Gastroesophageal sphincter (tissue), 4 donors: ENCODE results near the gene VWA3B. TPM values are rescaled to one million over a fixed set of nuclear protein-coding genes. Genes with fewer than 3 reads are reported as not detected.

Experiments used
- ATAC-seq: fragments of 150-250 bp; one replicate; pipeline ENCODE4 v1.9.1; 2016; ENCODE audit warnings: mild to moderate bottlenecking, moderate library complexity
- H3K27ac ChIP-seq, 4 donors: fragments of 200-600 bp; sonication (generic) in 3 of 4; 1 replicate in 3 of 4; 2 replicates in 1 of 4; pipeline ENCODE4 v1.5.1; 2016 to 2019
- H3K27me3 ChIP-seq: fragments of 200-600 bp; sonication (generic); one replicate; pipeline ENCODE4 v1.5.1; 2019
- H3K36me3 ChIP-seq, 2 donors: fragments of 200-600 bp; sonication (generic); one replicate each; pipeline ENCODE4 v1.5.1; 2019; ENCODE audit warnings: control low read depth in 1 of 2
- H3K4me1 ChIP-seq, 3 donors: fragments of 200-600 bp; sonication (generic); 1 replicate in 2 of 3; 2 replicates in 1 of 3; pipeline ENCODE4 v1.5.1; 2016 to 2019; ENCODE audit warnings: control low read depth in 2 of 3
- H3K4me3 ChIP-seq, 2 donors: fragments of 200-600 bp; sonication (generic); one replicate each; pipeline ENCODE4 v1.5.1; 2019; ENCODE audit warnings: mild to moderate bottlenecking in 1 of 2, moderate library complexity in 1 of 2
- H3K9me3 ChIP-seq, 3 donors: fragments of 200-600 bp; sonication (generic); one replicate each; pipeline ENCODE4 v1.5.1; 2017 to 2019; ENCODE audit warnings: control low read depth in 2 of 3
- EP300 ChIP-seq: sonication (generic); formaldehyde crosslinking; IDR thresholded peaks from one replicate; pipeline ENCODE4 v1.6.1; 2017; ENCODE audit warnings: antibody characterized with exemption, mild to moderate bottlenecking
- POLR2A ChIP-seq, 2 donors: fragments of 450-650 bp; IDR thresholded peaks; one replicate each; pipeline ENCODE4 v1.6.1; 2017; ENCODE audit warnings: antibody characterized with exemption in 2 of 2, mild to moderate bottlenecking in 2 of 2, moderate library complexity in 1 of 2
- POLR2AphosphoS5 ChIP-seq: sonication (generic); formaldehyde crosslinking; IDR thresholded peaks from one replicate; pipeline ENCODE4 v1.6.1; 2017; ENCODE audit warnings: antibody characterized with exemption
- WGBS, 2 donors: methylation state at CpG; one replicate each; pipeline ENCODE4 v1.1.5; 2018; ENCODE audit warnings: low coverage in 1 of 2; 5-methylcytosine and 5-hydroxymethylcytosine counted together
- total RNA-seq, 4 donors: library from RNA; depleted of rRNA; stranded (reverse); fragments of >200 nt; gene quantifications; one replicate each; pipeline ENCODE4 v1.1.0, GENCODE V29; 2016
- TF ChIP-seq, protein P1 (sequence below), 4 experiments: fragments of 200-600 bp in 2 of 4; fragments of 450-650 bp in 2 of 4; sonication (generic) in 1 of 4; IDR thresholded peaks; one replicate each; pipeline ENCODE4 v1.5.1; 2017 to 2019; ENCODE audit warnings: antibody characterized with exemption in 4 of 4, mild to moderate bottlenecking in 2 of 4, moderate library complexity in 2 of 4

VWA3B gene
- total RNA-seq, 4 donors from 2014 or later = not detected

DNA sequence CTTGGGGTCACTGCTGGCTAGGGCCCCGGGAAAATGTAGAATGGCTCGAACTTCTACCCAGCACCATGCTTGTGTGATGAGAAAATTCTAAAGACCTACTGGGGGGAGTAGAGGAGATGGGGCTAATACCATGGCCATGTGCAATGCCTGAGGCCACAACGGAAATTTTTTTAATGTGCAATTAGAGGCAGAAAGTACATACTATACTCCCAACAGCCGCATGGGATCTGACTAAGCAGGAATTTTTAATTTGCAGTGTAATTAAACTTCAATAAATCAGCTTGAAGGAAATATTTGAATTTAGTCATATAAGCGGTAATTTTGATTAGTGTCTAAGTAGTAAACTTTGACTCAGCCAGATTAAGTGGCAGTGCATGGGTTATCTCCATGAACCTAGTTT lies 206.1 kb downstream of the VWA3B start:
- no peak overlapping the region for H3K27ac ChIP-seq
- H3K36me3 ChIP-seq = no peaks in the 10 kb centered on the region
- H3K9me3 ChIP-seq = no peaks in the 10 kb centered on the region
- TF ChIP-seq POLR2A (IDR thresholded peaks at IDR 0.05) = no peak
- no peak for TF ChIP-seq POLR2AphosphoS5
- TF ChIP-seq, protein P1, sequence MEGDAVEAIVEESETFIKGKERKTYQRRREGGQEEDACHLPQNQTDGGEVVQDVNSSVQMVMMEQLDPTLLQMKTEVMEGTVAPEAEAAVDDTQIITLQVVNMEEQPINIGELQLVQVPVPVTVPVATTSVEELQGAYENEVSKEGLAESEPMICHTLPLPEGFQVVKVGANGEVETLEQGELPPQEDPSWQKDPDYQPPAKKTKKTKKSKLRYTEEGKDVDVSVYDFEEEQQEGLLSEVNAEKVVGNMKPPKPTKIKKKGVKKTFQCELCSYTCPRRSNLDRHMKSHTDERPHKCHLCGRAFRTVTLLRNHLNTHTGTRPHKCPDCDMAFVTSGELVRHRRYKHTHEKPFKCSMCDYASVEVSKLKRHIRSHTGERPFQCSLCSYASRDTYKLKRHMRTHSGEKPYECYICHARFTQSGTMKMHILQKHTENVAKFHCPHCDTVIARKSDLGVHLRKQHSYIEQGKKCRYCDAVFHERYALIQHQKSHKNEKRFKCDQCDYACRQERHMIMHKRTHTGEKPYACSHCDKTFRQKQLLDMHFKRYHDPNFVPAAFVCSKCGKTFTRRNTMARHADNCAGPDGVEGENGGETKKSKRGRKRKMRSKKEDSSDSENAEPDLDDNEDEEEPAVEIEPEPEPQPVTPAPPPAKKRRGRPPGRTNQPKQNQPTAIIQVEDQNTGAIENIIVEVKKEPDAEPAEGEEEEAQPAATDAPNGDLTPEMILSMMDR (IDR thresholded peaks at IDR 0.05) = no peak
- TF ChIP-seq EP300 = no peak
- no peak overlapping the region for H3K4me3 ChIP-seq
- H3K4me1 ChIP-seq = no peaks in the 10 kb centered on the region
- ATAC-seq = no peak
- H3K27me3 ChIP-seq = no peaks in the 10 kb centered on the region
- 79 to 93% methylated on average over 5 of the region's 5 CpGs for WGBS, 2 donors

DNA sequence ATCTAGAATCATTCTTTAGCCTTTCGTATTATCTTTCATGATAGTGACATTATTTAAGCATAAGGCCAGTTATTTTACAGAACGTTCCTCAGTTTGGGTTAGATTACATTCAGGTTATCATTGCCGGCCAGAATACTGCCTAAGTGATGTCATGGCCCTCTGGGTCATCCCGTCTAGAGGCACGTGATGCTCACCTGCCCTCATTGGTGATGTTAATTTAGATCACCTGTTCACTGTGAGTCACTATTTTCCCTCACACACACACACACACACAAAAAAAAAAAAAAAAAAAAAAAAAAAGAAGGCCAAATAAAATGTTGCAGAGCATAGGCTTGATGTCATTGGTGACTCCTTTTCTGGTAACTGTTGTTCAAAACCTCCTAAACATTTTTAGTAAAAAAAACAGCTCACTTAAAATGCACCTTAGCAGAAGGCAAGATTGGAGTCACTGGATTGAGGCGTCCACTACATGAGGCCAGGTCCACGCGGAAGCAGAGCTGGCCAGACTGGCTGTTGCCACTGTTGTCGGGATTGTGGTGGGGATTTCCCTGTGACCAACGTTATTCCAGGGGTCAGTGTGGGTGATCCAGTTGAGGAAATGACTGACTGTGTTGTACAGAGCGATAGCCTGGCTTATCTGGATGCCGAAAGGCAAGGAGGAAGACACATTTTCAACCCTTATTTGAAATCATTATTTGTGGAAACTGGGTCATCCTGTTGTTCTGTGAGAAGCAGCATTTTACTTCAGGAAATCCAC lies 207.1 kb downstream of the VWA3B start:
- no peak overlapping the region for H3K4me3 ChIP-seq
- 60 to 79% methylated on average over 7 to 10 of the region's 12 CpGs for WGBS, 2 donors
- no peak for ATAC-seq
- no peaks in the 10 kb centered on the region for H3K4me1 ChIP-seq
- TF ChIP-seq POLR2AphosphoS5 = no peak
- TF ChIP-seq, protein P1 (IDR thresholded peaks at IDR 0.05) = no peak
- no peak for TF ChIP-seq EP300
- no peak for TF ChIP-seq POLR2A (IDR thresholded peaks at IDR 0.05)
- no peaks in the 10 kb centered on the region for H3K27me3 ChIP-seq
- H3K9me3 ChIP-seq = no peaks in the 10 kb centered on the region
- no peaks in the 10 kb centered on the region for H3K36me3 ChIP-seq
- no peak overlapping the region for H3K27ac ChIP-seq

DNA sequence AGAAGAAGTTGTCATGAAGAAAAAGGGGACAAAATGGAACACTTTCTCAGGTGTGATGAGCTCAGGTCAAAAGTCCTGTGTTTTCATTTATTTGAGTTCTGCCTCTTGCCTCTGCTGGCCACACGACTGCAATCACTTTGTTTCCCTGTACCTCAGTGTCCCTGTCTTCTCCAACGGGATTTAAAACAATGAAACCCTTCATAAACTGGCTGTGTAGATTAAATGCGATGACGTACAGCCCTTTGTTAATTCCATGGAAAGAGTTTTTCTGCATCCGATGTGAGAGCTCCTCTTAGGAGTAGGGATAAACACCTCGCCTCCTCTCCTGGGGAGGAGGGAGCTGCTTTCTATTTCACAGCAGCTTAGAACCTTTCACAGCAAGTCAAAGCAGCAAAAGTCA lies 207.7 kb downstream of the VWA3B start:
- Histone ChIP-seq H3K27ac (no peak overlapping the region), H3K9me3 (no peaks in the 10 kb centered on the region), H3K4me1 (no peaks in the 10 kb centered on the region), H3K4me3 (no peak overlapping the region), H3K36me3 (no peaks in the 10 kb centered on the region), H3K27me3 (no peaks in the 10 kb centered on the region)
- 55 to 71% methylated on average over 2 to 6 of the region's 6 CpGs for WGBS, 2 donors
- TF ChIP-seq EP300 (no peak), POLR2A (IDR thresholded peaks at IDR 0.05) (no peak), POLR2AphosphoS5 (no peak)
- TF ChIP-seq, protein P1 (IDR thresholded peaks at IDR 0.05) = no peak
- no peak for ATAC-seq

DNA sequence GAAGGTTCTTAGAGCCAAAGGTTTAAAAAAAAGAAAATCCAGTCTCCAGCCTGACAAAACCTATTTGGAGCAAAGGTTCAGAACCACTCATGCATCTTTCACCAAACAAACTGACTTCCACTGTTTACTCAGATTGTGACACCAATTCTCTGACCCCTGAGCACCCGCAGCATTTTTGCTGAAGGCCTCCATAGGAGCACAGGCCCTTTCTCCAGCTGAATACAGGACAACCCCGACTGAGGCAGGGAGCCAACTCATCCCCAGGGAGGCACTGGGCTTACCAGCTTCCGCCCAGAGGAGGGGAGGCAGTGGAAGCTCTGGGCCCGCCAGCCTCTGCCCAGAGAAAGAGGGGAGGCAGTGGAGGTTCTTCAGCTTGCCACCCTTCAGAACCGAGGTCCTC lies 208.3 kb downstream of the VWA3B start:
- Histone ChIP-seq H3K4me1 (no peaks in the 10 kb centered on the region), H3K27me3 (no peaks in the 10 kb centered on the region), H3K36me3 (no peaks in the 10 kb centered on the region), H3K4me3 (no peak overlapping the region), H3K27ac (no peak overlapping the region), H3K9me3 (no peaks in the 10 kb centered on the region)
- TF ChIP-seq, protein P1 (IDR thresholded peaks at IDR 0.05) = no peak
- no peak for TF ChIP-seq POLR2A (IDR thresholded peaks at IDR 0.05)
- no peak for TF ChIP-seq POLR2AphosphoS5
- no peak for TF ChIP-seq EP300
- no peak for ATAC-seq
- 57% methylated on average over 2 of the region's 5 CpGs; no CpG with 5 or more reads in 1 of the 2 donors for WGBS, 2 donors

- no peak for ATAC-seq
- Histone ChIP-seq H3K27me3 (no peaks in the 10 kb centered on the region), H3K4me3 (no peak overlapping the region), H3K27ac (no peak overlapping the region), H3K36me3 (no peaks in the 10 kb centered on the region), H3K4me1 (no peaks in the 10 kb centered on the region), H3K9me3 (no peaks in the 10 kb centered on the region)
- 85 to 95% methylated on average over 5 to 8 of the region's 9 CpGs for whole genome bisulfite sequencing, 2 donors
- TF ChIP-seq, protein P1 (IDR thresholded peaks at IDR 0.05) = no peak
- TF ChIP-seq POLR2A (IDR thresholded peaks at IDR 0.05) = no peak
- no peak for TF ChIP-seq EP300
- no peak for TF ChIP-seq POLR2AphosphoS5
These were observed 208.9 kb downstream of the VWA3B start for GRCh38 chr2:98295721-98296414.
